GM12878 (cell line): Measurements from ENCODE around the gene TMEM63C. TPM values are rescaled to one million over a fixed set of nuclear protein-coding genes. Genes with fewer than 3 reads are reported as not detected.

Experiments used
- ATAC-seq: fragments of 200-7000 bp; cut with Tn5 transposase; 3 replicates; pipeline ENCODE4 v1.9.1; 2020; ENCODE audit warnings: mild to moderate bottlenecking, moderate library complexity
- BruUV-seq: library from RNA; stranded (reverse); fragments of 400-500 nt; replicated peaks from 2 replicates; lab custom pipeline; 2021; lab: Mats Ljungman, UMichigan
- CTCF ChIA-PET: fragments of 300-600 bp; sonication (Branson Sonifier 250); formaldehyde crosslinking; extraction: SDS; loops from one replicate; lab custom pipeline; 2021; ENCODE audit warnings: inconsistent platforms; lab: Yijun Ruan, JAX
- POLR2A ChIA-PET: fragments of 350-600 bp; formaldehyde crosslinking; extraction: SDS; loops from one replicate; lab custom pipeline; 2021; ENCODE audit warnings: inconsistent platforms; lab: Charles Lee
- RAD21 ChIA-PET: fragments of 300-600 bp; sonication (Branson Sonifier 250); formaldehyde crosslinking; loops from one replicate; lab custom pipeline; 2023; ENCODE audit warnings: antibody characterized with exemption; ENCODE audit not compliant: unreplicated experiment; lab: Charles Lee
- SMC1A ChIA-PET: fragments of 300-600 bp; sonication (Branson Sonifier 250); formaldehyde crosslinking; loops from one replicate; lab custom pipeline; 2023; ENCODE audit not compliant: unreplicated experiment, uncharacterized antibody; lab: Charles Lee
- DNase-seq: peaks from one replicate; pipeline ENCODE4 v3.0.0-alpha.2; 2011; ENCODE audit warnings: low read depth, low spot score
- FAIRE-seq: peaks from 3 replicates; lab custom pipeline; 2011; peaks lifted over from hg19 to GRCh38; lab: Jason Lieb, UNC
- H2AFZ ChIP-seq: 2 replicates; pipeline ENCODE4 v1.6.0; 2011; ENCODE audit warnings: low read depth, low read length, control low read depth; ENCODE audit not compliant: control insufficient read depth
- H3K27ac ChIP-seq: 2 replicates; pipeline ENCODE4 v1.5.1; 2011; ENCODE audit warnings: control low read depth; ENCODE audit not compliant: control insufficient read depth, insufficient read depth
- H3K27me3 ChIP-seq, 2 experiments: replicated peaks in 1 of 2; 2 replicates each; pipeline versions ENCODE4 v1.6.0 to v1.6.1; 2011; ENCODE audit warnings: low read length in 1 of 2; ENCODE audit not compliant: control insufficient read depth in 2 of 2, insufficient read depth in 2 of 2
- H3K36me3 ChIP-seq, 2 experiments: 2 replicates each; pipeline ENCODE4 v1.5.1; 2011; ENCODE audit warnings: low read length in 1 of 2; ENCODE audit not compliant: control insufficient read depth in 2 of 2, insufficient read depth in 2 of 2
- H3K4me1 ChIP-seq: 2 replicates; pipeline ENCODE4 v1.6.1; 2011; ENCODE audit warnings: mild to moderate bottlenecking, low read length, moderate library complexity, mixed read lengths; ENCODE audit not compliant: control insufficient read depth, insufficient read depth
- H3K4me2 ChIP-seq: 2 replicates; pipeline ENCODE4 v1.6.0; 2011; ENCODE audit warnings: control low read depth; ENCODE audit not compliant: control insufficient read depth, insufficient read depth
- H3K4me3 ChIP-seq: fragments of 200-600 bp; sonication (generic); 2 replicates; pipeline ENCODE4 v1.5.1; 2016
- H3K79me2 ChIP-seq: 2 replicates; pipeline ENCODE4 v1.6.0; 2011; ENCODE audit warnings: low read length; ENCODE audit not compliant: control insufficient read depth, insufficient read depth
- H3K9ac ChIP-seq: 2 replicates; pipeline ENCODE4 v1.8.0; 2011; ENCODE audit warnings: low read length, control low read depth, mixed read lengths; ENCODE audit not compliant: control insufficient read depth, insufficient read depth
- H3K9me3 ChIP-seq: replicated peaks from 3 replicates; pipeline ENCODE4 v1.5.1; 2011; ENCODE audit warnings: mild to moderate bottlenecking, low read length; ENCODE audit not compliant: control insufficient read depth, insufficient read depth
- H4K20me1 ChIP-seq: 2 replicates; pipeline ENCODE4 v1.6.0; 2011; ENCODE audit not compliant: control insufficient read depth, insufficient read depth
- BCLAF1 ChIP-seq: fragments of 450-650 bp; IDR thresholded peaks from 2 replicates; pipeline ENCODE4 v1.6.1; 2017; ENCODE audit warnings: antibody characterized with exemption, mild to moderate bottlenecking, moderate library complexity
- CEBPZ ChIP-seq: fragments of 150-350 bp; IDR thresholded peaks from 2 replicates; pipeline ENCODE4 v1.6.1; 2016; ENCODE audit warnings: low read depth, low read length
- FOXK2 ChIP-seq: fragments of 450-650 bp; IDR thresholded peaks from 2 replicates; pipeline ENCODE4 v1.6.1; 2017; ENCODE audit warnings: mild to moderate bottlenecking, moderate library complexity
- IKZF2 ChIP-seq, 2 experiments: fragments of 450-650 bp; IDR thresholded peaks; 2 replicates each; pipeline ENCODE4 v1.6.1; 2017; ENCODE audit warnings: mild to moderate bottlenecking in 2 of 2, moderate library complexity in 2 of 2
- JUND ChIP-seq: IDR thresholded peaks from 2 replicates; pipeline ENCODE4 v1.6.1; 2012; ENCODE audit warnings: low read depth, mild to moderate bottlenecking, low read length, improper control_type of control experiment, moderate library complexity
- KLF5 ChIP-seq: fragments of 450-650 bp; IDR thresholded peaks from 2 replicates; pipeline ENCODE4 v1.6.1; 2014; ENCODE audit warnings: mild to moderate bottlenecking; ENCODE audit not compliant: partially characterized antibody
- MAX ChIP-seq: IDR thresholded peaks from 2 replicates; pipeline ENCODE4 v1.6.1; 2012; ENCODE audit warnings: low read depth, low read length, improper control_type of control experiment
- NFYA ChIP-seq: IDR thresholded peaks from 2 replicates; pipeline ENCODE4 v1.6.1; 2011; ENCODE audit warnings: low read depth, mild to moderate bottlenecking, low read length, improper control_type of control experiment, borderline replicate concordance
- PAX5 ChIP-seq: IDR thresholded peaks from 2 replicates; pipeline ENCODE4 v1.6.1; 2011; ENCODE audit warnings: low read depth, low read length, borderline replicate concordance
- POU2F2 ChIP-seq: IDR thresholded peaks from 3 replicates; pipeline ENCODE4 v1.6.1; 2011; ENCODE audit warnings: low read depth, mild to moderate bottlenecking, low read length, borderline replicate concordance
- SMARCA5 ChIP-seq: fragments of 450-650 bp; IDR thresholded peaks from 2 replicates; pipeline ENCODE4 v1.6.1; 2017; ENCODE audit warnings: mild to moderate bottlenecking
- STAT1 ChIP-seq: fragments of 450-650 bp; conservative IDR thresholded peaks from 2 replicates; pipeline ENCODE4 v1.6.1; 2014; ENCODE audit warnings: antibody characterized with exemption, mild to moderate bottlenecking
- STAT3 ChIP-seq: IDR thresholded peaks from 2 replicates; pipeline ENCODE4 v1.6.1; 2011; ENCODE audit warnings: low read depth, low read length, improper control_type of control experiment
- SUPT20H ChIP-seq: IDR thresholded peaks from 2 replicates; pipeline ENCODE4 v1.6.1; 2011; ENCODE audit warnings: low read depth, mild to moderate bottlenecking, low read length, moderate library complexity, borderline replicate concordance; ENCODE audit not compliant: control insufficient read depth
- USF1 ChIP-seq: IDR thresholded peaks from 2 replicates; pipeline ENCODE4 v1.6.1; 2011; ENCODE audit warnings: borderline replicate concordance, low read depth, mild to moderate bottlenecking, moderate library complexity, mixed read lengths, low read length; ENCODE audit not compliant: insufficient read depth; ENCODE audit errors: extremely low read length
- ZBTB33 ChIP-seq: fragments of 450-650 bp; IDR thresholded peaks from 2 replicates; pipeline ENCODE4 v1.6.1; 2017; ENCODE audit warnings: mild to moderate bottlenecking
- WGBS: methylation state at CpG from one replicate; pipeline ENCODE4 v1.1.6; 2016; ENCODE audit warnings: low lambda C conversion rate; ENCODE audit not compliant: insufficient replicate concordance, insufficient coverage; ENCODE audit errors: missing lambda C conversion rate; 5-methylcytosine and 5-hydroxymethylcytosine counted together
- in situ Hi-C: fragments of 300-500 bp; cut with MboI; formaldehyde crosslinking; loops from 9 replicates; pipeline ENCODE4 v1.14.3; 2018; ENCODE audit warnings: mixed read lengths
- intact Hi-C: fragments of 100-400 bp; cut with micrococcal nuclease; formaldehyde crosslinking; loops from one replicate; pipeline ENCODE4 v1.14.2; 2022; ENCODE audit not compliant: unreplicated experiment
- polyA plus RNA-seq, 11 experiments: library from polyadenylated mRNA; depleted of rRNA in 4 of 11; unstranded in 6 of 11; stranded (reverse) in 5 of 11; fragments of >200 nt; fragmentation: Nextera tagmentation in 4 of 11; fragmentation: Illumina TruSeq in 1 of 11; extraction: Ambion mirVana in 4 of 11; extraction: Trizol in 1 of 11; gene quantifications; 1 replicate in 1 of 11; 2 replicates in 10 of 11; pipeline versions ENCODE4 v1.2.1 to v1.2.3, GENCODE V29; 2011 to 2016; ENCODE audit warnings: inconsistent platforms in 2 of 11, missing spikeins in 2 of 11, low read depth in 1 of 11
- total RNA-seq, 4 experiments: library from RNA; depleted of rRNA in 3 of 4; stranded (reverse); fragments of >200 nt in 3 of 4; fragmentation: Illumina TruSeq in 1 of 4; extraction: Trizol in 1 of 4; gene quantifications; 2 replicates each; pipeline versions ENCODE4 v1.2.1 to v1.2.3, GENCODE V29; 2013 to 2021

TMEM63C gene
- total and polyA plus RNA-seq, 10 of the 15 experiments (the other 5 are each of a cell fraction or from before 2014, with no cell fraction given): 0.06 to 1.3 (median 0.39) TPM; not detected in 4

GRCh38 chr14:77290705-77291104 lies 109.1 kb downstream of the TMEM63C start:
- Histone ChIP-seq H3K79me2 (no peaks in the 10 kb centered on the region), H3K4me3 (no peak overlapping the region), H3K4me1 (no peaks in the 10 kb centered on the region), H3K36me3 (peaks cover 0 to under 1% of the 10 kb centered on the region in 2 experiments; a peak in 2 of 4 replicates), H2AFZ (no peak overlapping the region), H3K27me3 (no peaks in the 10 kb centered on the region), H3K27ac (no peak overlapping the region), H4K20me1 (no peaks in the 10 kb centered on the region), H3K9me3 (no peaks in the 10 kb centered on the region), H3K4me2 (no peak overlapping the region), H3K9ac (no peak overlapping the region)
- SMC1A ChIA-PET: no interaction called here
- BruUV-seq: no TSS peak
- in situ Hi-C loops: no loop called here
- CTCF ChIA-PET: interaction anchor here (1.0 to 1.9 kb wide), 2 partner anchors 25 to 414 kb away, joined by 3 to 8 read pairs; no protein-coding TSS in a partner anchor
- DNase-seq (no peak), ATAC-seq (no peak), FAIRE-seq (no peak)
- intact Hi-C loops: no loop called here
- WGBS: 83% methylated on average over 4 of the region's 4 CpGs
- POLR2A ChIA-PET: no interaction called here
- RAD21 ChIA-PET: no interaction called here
- no peak for TF ChIP-seq JUND
- no peak for TF ChIP-seq IKZF2 (IDR thresholded peaks at IDR 0.05)
- TF ChIP-seq PAX5: no peak
- TF ChIP-seq USF1: no peak
- TF ChIP-seq MAX: no peak
- no peak for TF ChIP-seq STAT1
- TF ChIP-seq SUPT20H: no peak
- no peak for TF ChIP-seq NFYA
- TF ChIP-seq SMARCA5: no peak
- no peak for TF ChIP-seq KLF5
- no peak for TF ChIP-seq POU2F2
- TF ChIP-seq CEBPZ: no peak
- no peak for TF ChIP-seq FOXK2
- no peak for TF ChIP-seq STAT3
- no peak for TF ChIP-seq ZBTB33
- TF ChIP-seq BCLAF1: no peak
